Stimulated activated naive B cell treated with anti-CD40 and anti-IgM and Interleukin-4, amounts not matched to agents 10 μg/mL and 1 μg/mL and 100 μg/mL, for 72 hours (primary cell): ENCODE results near the gene MACROH2A2.

ENCODE experiments used
- ATAC-seq, 2 donors: fragments of 150-1000 bp; cut with Tn5 transposase; replicated peaks; 2 replicates each; pipeline ENCODE4 v1.10.0; 2021; ENCODE audit warnings: moderate library complexity in 1 of 2
- DNase-seq: peaks from one replicate; pipeline ENCODE4 v3.0.0; 2021
- H3K27ac Mint-ChIP-seq: one replicate; pipeline ENCODE4 v1.8.0; 2022; ENCODE audit warnings: mild to moderate bottlenecking, mixed read lengths
- H3K27me3 Mint-ChIP-seq, 2 donors: one replicate each; pipeline ENCODE4 v1.8.0; 2022; ENCODE audit warnings: mixed read lengths in 2 of 2
- H3K36me3 Mint-ChIP-seq, 2 donors: one replicate each; pipeline ENCODE4 v1.8.0; 2022; ENCODE audit warnings: mixed read lengths in 2 of 2, mild to moderate bottlenecking in 1 of 2
- H3K4me1 Mint-ChIP-seq, 2 donors: one replicate each; pipeline ENCODE4 v1.8.0; 2022; ENCODE audit warnings: mixed read lengths in 2 of 2, mild to moderate bottlenecking in 1 of 2
- H3K4me3 Mint-ChIP-seq, 2 donors: one replicate each; pipeline ENCODE4 v1.8.0; 2022; ENCODE audit warnings: mild to moderate bottlenecking in 2 of 2, mixed read lengths in 2 of 2, moderate library complexity in 1 of 2
- H3K9me3 Mint-ChIP-seq, 2 donors: one replicate each; pipeline ENCODE4 v1.8.0; 2022; ENCODE audit warnings: mixed read lengths in 2 of 2, mild to moderate bottlenecking in 1 of 2

The MACROH2A2 gene

GRCh38 chr10:70053841-70054288 lies 1.2 kb downstream of the MACROH2A2 start:
- Mint-ChIP-seq H3K4me3 (peak overlapping the region; percentile 4 to 79), H3K27me3 (peaks cover 46 to 49% of the 10 kb centered on the region in 2 donors), H3K36me3 (no peaks in the 10 kb centered on the region), H3K27ac (no peak overlapping the region), H3K4me1 (peaks cover 7 to 11% of the 10 kb centered on the region in 2 donors), H3K9me3 (no peaks in the 10 kb centered on the region)
- no peak for DNase-seq
- peak in 1 of 2 donors; percentile 16 for ATAC-seq

GRCh38 chr10:70054902-70055301 lies 2.3 kb downstream of the MACROH2A2 start:
- H3K4me3 Mint-ChIP-seq, result no peak overlapping the region

GRCh38 chr10:70055550-70055949 lies 2.9 kb downstream of the MACROH2A2 start:
- H3K36me3 Mint-ChIP-seq, result no peaks in the 10 kb centered on the region
- peaks cover 46% of the 10 kb centered on the region in 2 donors for H3K27me3 Mint-ChIP-seq
- ATAC-seq, result no peak

More at GRCh38 chr10:70054902-70055301, 2.3 kb downstream of the MACROH2A2 start:
- Mint-ChIP-seq H3K27me3 (peaks cover 46 to 49% of the 10 kb centered on the region in 2 donors), H3K27ac (no peak overlapping the region), H3K36me3 (no peaks in the 10 kb centered on the region), H3K9me3 (no peaks in the 10 kb centered on the region), H3K4me1 (peaks cover 7 to 11% of the 10 kb centered on the region in 2 donors)
- no peak for DNase-seq
- no peak for ATAC-seq

GRCh38 chr10:70057306-70057705 lies 4.7 kb downstream of the MACROH2A2 start:
- no peak for ATAC-seq

More at GRCh38 chr10:70055550-70055949, 2.9 kb downstream of the MACROH2A2 start:
- H3K4me3 Mint-ChIP-seq, result no peak overlapping the region
- H3K9me3 Mint-ChIP-seq, result no peaks in the 10 kb centered on the region
- no peak overlapping the region for H3K27ac Mint-ChIP-seq
- H3K4me1 Mint-ChIP-seq, result peaks cover 7 to 11% of the 10 kb centered on the region in 2 donors
- no peak for DNase-seq

GRCh38 chr10:70060389-70060788 lies 7.7 kb downstream of the MACROH2A2 start:
- Mint-ChIP-seq H3K27ac (no peak overlapping the region), H3K27me3 (peaks cover 2 to 13% of the 10 kb centered on the region in 2 donors)

More at GRCh38 chr10:70057306-70057705, 4.7 kb downstream of the MACROH2A2 start:
- H3K4me1 Mint-ChIP-seq, result peaks cover 4 to 9% of the 10 kb centered on the region in 2 donors
- H3K9me3 Mint-ChIP-seq, result no peaks in the 10 kb centered on the region
- no peak overlapping the region for H3K4me3 Mint-ChIP-seq
- no peak overlapping the region for H3K27ac Mint-ChIP-seq
- no peaks in the 10 kb centered on the region for H3K36me3 Mint-ChIP-seq
- no peak for DNase-seq
- peaks cover 29 to 32% of the 10 kb centered on the region in 2 donors for H3K27me3 Mint-ChIP-seq

GRCh38 chr10:70063418-70064098 lies 10.9 kb downstream of the MACROH2A2 start:
- Mint-ChIP-seq H3K4me1 (no peaks in the 10 kb centered on the region), H3K36me3 (no peaks in the 10 kb centered on the region), H3K27me3 (peaks cover 0 to 8% of the 10 kb centered on the region in 2 donors), H3K4me3 (no peak overlapping the region), H3K9me3 (no peaks in the 10 kb centered on the region), H3K27ac (peak overlapping the region; percentile 34)
- no peak for DNase-seq
- no peak for ATAC-seq

More at GRCh38 chr10:70060389-70060788, 7.7 kb downstream of the MACROH2A2 start:
- ATAC-seq (no peak), DNase-seq (no peak)
- Mint-ChIP-seq H3K4me3 (no peak overlapping the region), H3K9me3 (no peaks in the 10 kb centered on the region), H3K4me1 (no peaks in the 10 kb centered on the region), H3K36me3 (no peaks in the 10 kb centered on the region)

- ATAC-seq (no peak), DNase-seq (no peak)
- Mint-ChIP-seq H3K27ac (no peak overlapping the region), H3K9me3 (no peaks in the 10 kb centered on the region), H3K27me3 (peaks cover 0 to 8% of the 10 kb centered on the region in 2 donors), H3K4me3 (no peak overlapping the region), H3K36me3 (no peaks in the 10 kb centered on the region), H3K4me1 (no peaks in the 10 kb centered on the region)
These were observed 11.8 kb downstream of the MACROH2A2 start for GRCh38 chr10:70064486-70064885.

GRCh38 chr10:70066190-70066589 lies 13.5 kb downstream of the MACROH2A2 start:
- H3K27me3 Mint-ChIP-seq, result peaks cover 0 to 18% of the 10 kb centered on the region in 2 donors
- no peak for DNase-seq
- no peak overlapping the region for H3K27ac Mint-ChIP-seq

GRCh38 chr10:70067586-70067985 lies 14.9 kb downstream of the MACROH2A2 start:
- ATAC-seq (no peak), DNase-seq (no peak)
- Mint-ChIP-seq H3K36me3 (no peaks in the 10 kb centered on the region), H3K4me3 (no peak overlapping the region), H3K27ac (no peak overlapping the region), H3K27me3 (peaks cover 0 to 18% of the 10 kb centered on the region in 2 donors), H3K9me3 (no peaks in the 10 kb centered on the region), H3K4me1 (no peaks in the 10 kb centered on the region)

More at GRCh38 chr10:70066190-70066589, 13.5 kb downstream of the MACROH2A2 start:
- Mint-ChIP-seq H3K9me3 (no peaks in the 10 kb centered on the region), H3K4me1 (no peaks in the 10 kb centered on the region), H3K36me3 (no peaks in the 10 kb centered on the region), H3K4me3 (no peak overlapping the region)
- ATAC-seq, result no peak

- Mint-ChIP-seq H3K9me3 (no peaks in the 10 kb centered on the region), H3K4me1 (no peaks in the 10 kb centered on the region), H3K4me3 (no peak overlapping the region), H3K27me3 (peaks cover 0 to 18% of the 10 kb centered on the region in 2 donors), H3K36me3 (no peaks in the 10 kb centered on the region), H3K27ac (no peak overlapping the region)
- no peak for DNase-seq
- ATAC-seq, result no peak
These were observed 16.3 kb downstream of the MACROH2A2 start for GRCh38 chr10:70068925-70069324.

GRCh38 chr10:70069346-70069745 lies 16.7 kb downstream of the MACROH2A2 start:
- Mint-ChIP-seq H3K4me1 (no peaks in the 10 kb centered on the region), H3K27me3 (peaks cover 0 to 18% of the 10 kb centered on the region in 2 donors), H3K9me3 (no peaks in the 10 kb centered on the region), H3K4me3 (no peak overlapping the region), H3K36me3 (no peaks in the 10 kb centered on the region), H3K27ac (no peak overlapping the region)
- DNase-seq, result no peak
- ATAC-seq, result no peak

GRCh38 chr10:70070834-70071233 lies 18.2 kb downstream of the MACROH2A2 start:
- H3K27ac Mint-ChIP-seq, result no peak overlapping the region
- H3K27me3 Mint-ChIP-seq, result peaks cover 0 to 13% of the 10 kb centered on the region in 2 donors
- no peaks in the 10 kb centered on the region for H3K4me1 Mint-ChIP-seq
- ATAC-seq (no peak), DNase-seq (no peak)
- H3K9me3 Mint-ChIP-seq, result no peaks in the 10 kb centered on the region
- H3K36me3 Mint-ChIP-seq, result no peaks in the 10 kb centered on the region
- H3K4me3 Mint-ChIP-seq, result no peak overlapping the region

GRCh38 chr10:70074165-70074564 lies 21.5 kb downstream of the MACROH2A2 start:
- H3K27ac Mint-ChIP-seq, result no peak overlapping the region

GRCh38 chr10:70074971-70075370 lies 22.3 kb downstream of the MACROH2A2 start:
- Mint-ChIP-seq H3K27ac (no peak overlapping the region), H3K4me3 (no peak overlapping the region), H3K4me1 (no peaks in the 10 kb centered on the region), H3K9me3 (no peaks in the 10 kb centered on the region), H3K36me3 (no peaks in the 10 kb centered on the region), H3K27me3 (peaks cover 0 to 9% of the 10 kb centered on the region in 2 donors)
- DNase-seq, result no peak
- no peak for ATAC-seq

More at GRCh38 chr10:70074165-70074564, 21.5 kb downstream of the MACROH2A2 start:
- Mint-ChIP-seq H3K27me3 (peaks cover 0 to 9% of the 10 kb centered on the region in 2 donors), H3K4me3 (no peak overlapping the region), H3K36me3 (no peaks in the 10 kb centered on the region), H3K4me1 (no peaks in the 10 kb centered on the region), H3K9me3 (no peaks in the 10 kb centered on the region)
- no peak for DNase-seq
- ATAC-seq, result no peak

GRCh38 chr10:70078329-70078728 lies 25.7 kb downstream of the MACROH2A2 start:
- ATAC-seq, result no peak
- Mint-ChIP-seq H3K36me3 (no peaks in the 10 kb centered on the region), H3K27ac (no peak overlapping the region), H3K27me3 (peaks cover 0 to 4% of the 10 kb centered on the region in 2 donors), H3K4me3 (no peak overlapping the region), H3K9me3 (no peaks in the 10 kb centered on the region), H3K4me1 (no peaks in the 10 kb centered on the region)
- DNase-seq, result no peak
